ENCODE measurements around the gene ABCD4.

The ABCD4 gene

DNA sequence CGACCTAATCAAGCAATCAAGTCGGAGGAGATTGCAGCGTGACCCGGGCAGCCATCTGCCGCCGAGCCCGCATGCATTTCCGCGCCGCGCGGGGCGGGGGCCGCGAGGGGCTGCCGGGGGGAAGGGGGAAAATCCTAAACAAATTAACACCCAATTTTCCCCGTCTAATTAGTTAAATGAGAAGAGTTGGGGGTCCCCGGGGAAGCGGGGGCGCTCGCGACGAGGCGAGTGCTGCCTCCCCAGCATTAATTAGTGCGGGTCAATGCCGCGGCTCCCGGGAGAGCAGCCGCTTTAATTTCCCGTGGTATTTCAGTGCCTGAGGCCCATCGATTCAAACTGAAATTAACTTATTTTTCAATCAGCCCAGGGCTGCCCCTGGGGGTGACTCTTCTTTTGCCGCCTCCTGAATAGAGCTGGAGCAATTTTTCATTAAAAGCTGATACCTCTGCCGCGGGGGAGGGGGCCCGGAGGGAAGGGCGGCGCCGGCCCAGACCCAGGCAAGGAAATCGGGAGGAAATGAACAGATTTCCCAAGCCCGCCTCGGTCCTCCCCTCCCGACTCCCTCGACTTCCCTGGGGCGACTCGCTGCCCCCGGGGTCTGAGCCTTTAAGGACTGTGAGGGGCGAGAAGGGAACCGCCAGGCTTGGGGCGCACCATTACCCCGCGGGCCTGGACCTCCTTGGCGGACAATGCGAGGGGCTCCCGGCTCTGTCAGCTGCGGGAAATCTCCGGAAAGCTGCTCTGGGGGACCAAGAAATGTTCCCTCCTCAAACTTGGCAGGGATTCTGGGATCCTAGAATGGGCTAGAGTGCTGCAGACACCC lies 44.6 kb downstream of the ABCD4 start:
- no peak for DNase-seq

DNA sequence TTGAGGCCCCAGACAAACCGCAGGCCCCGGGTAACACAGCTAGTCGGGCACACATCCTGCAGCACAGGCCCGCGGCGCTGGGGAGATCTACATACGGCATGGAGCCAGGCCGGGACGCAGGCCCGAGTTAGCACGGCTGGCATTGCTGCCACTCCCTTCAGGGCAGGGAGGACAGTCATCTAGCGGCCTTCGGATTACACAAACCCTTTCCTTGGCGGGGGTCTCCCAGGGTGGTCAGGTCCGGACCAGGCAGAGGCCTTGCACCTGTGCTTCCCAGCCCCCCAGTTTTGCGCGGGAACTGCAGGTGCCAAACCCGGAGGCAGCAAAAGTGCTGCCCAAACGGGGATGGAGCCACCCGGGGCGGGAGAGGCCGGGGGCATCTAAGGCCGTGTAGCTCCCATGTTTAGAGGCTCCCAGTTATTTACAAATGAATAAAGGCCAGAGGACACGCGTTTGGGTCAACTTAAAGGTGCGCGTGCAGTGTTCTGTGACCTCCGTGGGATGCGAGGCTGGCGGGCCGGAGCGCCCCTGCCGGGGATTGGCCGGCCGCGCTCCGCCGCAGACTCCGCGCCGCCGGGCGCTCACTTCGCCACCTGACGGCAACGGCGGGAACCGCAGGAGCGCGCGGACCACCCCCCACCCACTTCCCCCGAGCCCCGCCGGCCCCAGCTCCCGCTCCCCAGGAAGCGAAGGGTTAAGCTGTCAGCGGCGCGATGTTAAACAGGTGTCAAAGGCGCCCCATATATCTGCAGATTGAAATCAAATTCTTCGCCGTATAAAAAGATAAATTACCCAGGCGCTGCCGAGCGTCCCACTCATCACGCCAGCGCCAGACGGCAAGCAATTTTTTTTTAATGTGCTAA lies 45.4 kb downstream of the ABCD4 start:
- DNase-seq, result peak; percentile 45 to 68

DNA sequence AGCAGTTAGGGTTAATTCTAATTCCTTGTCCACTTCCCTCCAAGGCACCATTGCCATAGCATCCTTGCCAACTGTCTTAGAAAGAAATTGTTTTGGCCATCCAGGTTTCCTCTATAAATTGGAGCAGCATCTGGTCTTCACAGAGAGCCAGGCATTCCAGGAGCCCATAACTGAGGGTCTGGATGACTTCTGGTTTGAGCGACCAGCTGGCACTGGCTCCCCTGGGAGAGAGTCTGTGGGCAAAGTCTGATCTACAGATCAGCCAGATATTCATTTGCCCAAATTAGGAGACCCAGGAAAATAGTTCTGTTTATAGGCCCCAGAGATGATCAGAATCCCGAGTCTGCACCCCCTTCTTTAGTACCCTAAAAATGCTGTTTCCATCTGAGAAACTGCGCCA lies 47.5 kb downstream of the ABCD4 start:
- no peak for DNase-seq

DNA sequence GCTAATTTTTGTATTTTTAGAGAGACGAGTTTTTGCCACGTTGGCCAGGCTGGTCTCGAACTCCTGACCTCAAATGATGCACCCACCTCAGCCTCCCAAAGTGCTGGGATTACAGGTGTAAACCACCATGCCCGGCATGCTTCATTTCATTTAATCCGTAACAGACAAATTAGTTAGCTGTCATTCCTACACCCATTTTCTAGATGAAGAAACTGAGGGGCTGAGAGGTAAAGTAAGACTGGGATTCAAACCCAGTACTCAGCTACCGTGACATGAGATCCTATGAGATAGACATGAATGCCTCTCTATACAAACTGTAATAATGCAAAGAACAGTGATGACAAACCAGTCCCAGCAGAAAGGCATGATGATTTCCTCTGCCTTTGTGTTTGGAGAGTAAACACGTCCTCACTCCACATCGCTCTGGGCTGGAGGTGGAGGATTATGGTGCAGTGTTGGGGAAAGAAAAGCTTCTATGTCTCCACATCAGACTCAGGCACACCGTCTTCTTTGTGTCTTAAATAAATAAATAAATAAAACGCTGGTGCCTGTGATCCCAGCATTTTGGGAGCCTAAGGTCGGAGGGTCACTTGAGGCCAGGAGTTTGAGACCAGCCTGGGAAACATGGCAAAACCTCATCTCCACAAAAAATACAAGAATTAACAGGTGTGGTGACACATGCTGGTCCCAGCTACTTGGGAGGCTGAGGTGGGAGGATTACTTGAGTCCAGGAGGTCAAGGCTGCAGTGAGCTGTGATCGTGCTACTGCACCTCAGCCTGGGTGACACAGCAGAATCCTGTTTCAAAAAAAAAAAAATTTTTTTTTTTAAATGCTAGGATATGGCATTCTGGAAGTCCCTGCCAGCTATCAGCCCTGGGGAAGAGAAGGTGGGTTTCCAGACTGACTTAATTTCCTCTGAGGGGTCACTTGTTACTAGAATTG lies 53.0 kb downstream of the ABCD4 start:
- no peak for DNase-seq

DNA sequence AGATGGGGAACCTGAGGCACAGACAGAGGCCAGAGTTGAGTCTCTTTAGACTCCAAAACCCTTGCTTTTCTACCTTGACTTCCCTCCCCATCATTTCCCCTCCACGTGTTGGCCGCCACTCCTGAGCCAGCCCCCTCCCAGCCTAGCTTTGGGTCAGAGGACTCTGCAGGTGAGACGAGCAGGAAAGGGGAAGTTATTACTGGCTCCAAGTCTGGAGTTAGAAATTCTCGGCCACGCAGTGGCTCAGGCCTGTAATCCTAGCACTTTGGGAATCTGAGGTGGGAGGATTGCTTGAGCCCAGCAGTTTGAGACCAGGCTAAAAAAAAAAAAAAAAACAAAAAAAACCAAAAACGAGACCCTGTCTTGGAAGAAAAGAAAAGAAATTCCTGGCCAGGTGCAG lies 54.7 kb downstream of the ABCD4 start:
- no peak for DNase-seq

DNA sequence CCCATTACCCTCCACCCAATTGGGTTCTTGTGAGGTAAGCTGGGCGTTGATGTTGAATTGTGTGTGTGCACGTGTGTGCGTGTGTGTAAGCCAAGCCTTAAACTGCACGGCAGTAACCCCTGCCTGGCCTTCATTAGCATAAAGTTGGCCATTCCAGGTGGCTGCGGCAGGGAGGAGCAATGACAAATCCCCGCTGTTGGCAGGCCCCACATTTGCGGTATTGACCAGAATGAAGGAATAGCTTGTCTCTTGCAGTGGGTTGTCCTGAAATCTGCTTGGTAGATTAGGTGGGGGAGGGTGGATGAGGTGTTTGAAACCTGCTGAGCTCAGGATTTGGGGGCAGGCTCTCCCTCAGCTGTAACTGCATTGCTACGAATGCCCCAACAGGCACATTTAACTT lies 56.2 kb downstream of the ABCD4 start:
- DNase-seq, result no peak

DNA sequence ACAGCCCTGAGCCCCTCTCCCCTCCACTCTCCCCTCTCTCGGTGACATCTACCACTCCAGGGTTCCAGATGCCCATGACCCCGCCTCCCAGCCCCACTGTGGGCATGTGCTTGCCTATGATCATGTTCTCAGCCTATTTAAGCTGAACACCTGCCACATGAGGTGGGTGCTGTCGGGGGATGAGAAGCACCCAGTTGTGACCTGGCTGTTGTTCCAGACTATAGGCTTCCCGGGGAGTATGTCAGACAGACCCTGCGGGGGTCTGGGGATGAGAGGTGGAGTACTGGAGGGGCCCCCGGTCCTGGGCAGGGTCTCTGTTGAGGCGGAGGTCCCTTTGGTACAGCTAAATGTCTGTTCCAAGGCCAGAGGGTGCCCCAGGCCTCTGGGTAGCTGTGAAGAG lies 57.4 kb downstream of the ABCD4 start:
- no peak for DNase-seq

DNA sequence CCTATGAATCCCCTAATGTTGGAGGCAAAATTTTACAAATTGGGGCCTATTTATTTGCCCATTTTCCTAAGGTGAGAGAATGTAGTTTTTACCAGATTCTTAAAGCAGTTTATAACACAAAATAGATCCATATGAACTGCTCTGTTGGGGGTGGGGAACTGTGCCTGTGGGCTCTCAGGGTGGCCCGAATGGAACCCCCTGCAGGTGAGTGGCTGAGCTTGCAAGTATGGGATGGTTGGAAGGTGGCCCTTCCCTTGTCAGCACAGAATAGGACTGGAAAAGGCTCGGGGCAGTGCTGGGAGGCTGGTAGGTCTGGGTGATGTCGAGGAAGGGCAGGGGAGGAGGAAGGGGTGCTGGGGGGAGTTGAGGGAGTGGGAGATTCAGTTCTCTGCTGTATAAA lies 58.6 kb downstream of the ABCD4 start:
- DNase-seq, result no peak

DNA sequence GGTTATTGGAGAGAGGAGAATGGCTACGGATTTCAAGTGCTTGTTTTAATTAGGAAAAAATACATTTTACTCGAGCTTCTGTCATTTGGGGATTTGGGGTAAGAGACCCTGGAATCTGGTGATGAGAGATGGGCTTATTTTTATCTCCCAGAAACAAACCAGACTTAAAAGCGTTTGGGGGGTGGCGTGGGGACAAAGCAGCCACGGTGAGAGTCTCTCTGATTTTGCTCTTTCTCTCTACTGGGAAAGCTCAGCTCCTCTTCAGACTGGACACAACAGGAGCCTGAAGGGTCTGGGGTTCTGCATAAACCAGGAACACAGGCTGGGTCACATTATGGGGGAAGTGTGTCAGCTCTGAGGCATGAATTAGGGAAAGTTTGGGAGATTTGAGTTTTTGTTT lies 59.7 kb downstream of the ABCD4 start:
- DNase-seq, result no peak

DNA sequence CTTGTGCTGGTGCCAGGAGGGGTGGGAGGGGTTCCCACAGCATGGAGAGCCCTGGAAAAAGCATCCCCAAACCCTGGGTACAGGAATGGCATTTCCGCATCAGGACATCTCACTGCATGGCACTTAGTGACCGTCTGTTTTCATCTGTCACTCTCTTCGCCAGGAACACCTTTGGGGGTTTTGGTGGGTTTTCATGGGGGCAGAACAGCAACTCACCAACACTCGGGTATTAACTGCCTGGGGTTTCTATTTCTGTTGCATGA lies 60.0 kb downstream of the ABCD4 start:
- no peak for DNase-seq

DNA sequence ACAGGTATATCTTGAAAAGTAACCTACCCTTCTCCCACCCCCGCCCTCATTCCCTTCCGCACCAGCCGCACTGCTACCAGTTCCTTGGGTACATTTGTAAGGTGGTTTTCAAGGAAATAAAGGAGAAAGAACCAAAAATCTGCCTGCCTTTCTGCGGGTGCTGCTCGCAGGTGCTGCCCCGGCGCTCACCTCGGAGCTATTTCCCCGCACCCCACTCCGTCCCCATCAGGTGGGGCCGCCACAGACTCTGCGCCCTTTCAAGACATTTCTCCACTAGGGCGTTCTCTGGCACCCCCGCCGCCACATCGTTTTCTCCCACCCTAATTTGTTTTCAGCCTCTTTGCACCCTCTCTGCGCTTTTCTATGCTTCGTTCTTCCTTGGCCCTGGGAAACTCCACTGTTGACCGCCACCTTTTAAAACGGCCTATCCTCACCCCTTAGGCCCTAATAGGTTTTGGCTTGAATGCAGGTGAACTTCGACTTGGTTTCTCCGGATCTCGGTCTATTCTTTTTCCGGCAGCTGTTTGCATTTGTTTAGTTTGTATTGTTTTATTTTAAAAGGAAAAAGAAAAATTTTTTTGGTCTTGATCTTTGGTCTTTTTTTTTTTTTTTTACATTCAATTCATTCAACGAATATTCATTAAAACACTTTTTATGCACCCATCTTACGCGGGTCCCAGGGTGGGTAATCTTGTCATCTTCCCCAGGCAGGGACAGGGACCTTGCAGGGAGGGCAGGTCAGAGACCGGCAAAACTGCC lies 60.5 kb downstream of the ABCD4 start:
- DNase-seq, result no peak

DNA sequence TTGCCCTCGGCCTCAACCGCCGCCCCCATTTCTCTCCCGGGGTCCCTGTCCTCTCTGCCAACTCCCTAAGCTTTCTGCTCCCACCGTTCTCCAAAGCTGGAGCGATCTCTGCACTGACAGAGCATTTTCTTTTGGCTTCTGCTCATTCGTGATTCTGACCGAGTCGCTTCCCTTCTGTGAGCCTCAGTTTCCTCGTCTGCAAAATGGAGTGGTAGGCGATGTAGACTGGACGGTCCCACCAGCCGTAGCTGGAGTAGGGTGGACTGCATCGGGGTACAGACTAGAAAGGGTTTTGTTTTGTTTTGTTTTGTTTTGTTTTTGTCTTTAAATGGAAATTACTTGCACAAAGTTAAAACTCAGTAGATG lies 61.1 kb downstream of the ABCD4 start:
- DNase-seq, result no peak

DNA sequence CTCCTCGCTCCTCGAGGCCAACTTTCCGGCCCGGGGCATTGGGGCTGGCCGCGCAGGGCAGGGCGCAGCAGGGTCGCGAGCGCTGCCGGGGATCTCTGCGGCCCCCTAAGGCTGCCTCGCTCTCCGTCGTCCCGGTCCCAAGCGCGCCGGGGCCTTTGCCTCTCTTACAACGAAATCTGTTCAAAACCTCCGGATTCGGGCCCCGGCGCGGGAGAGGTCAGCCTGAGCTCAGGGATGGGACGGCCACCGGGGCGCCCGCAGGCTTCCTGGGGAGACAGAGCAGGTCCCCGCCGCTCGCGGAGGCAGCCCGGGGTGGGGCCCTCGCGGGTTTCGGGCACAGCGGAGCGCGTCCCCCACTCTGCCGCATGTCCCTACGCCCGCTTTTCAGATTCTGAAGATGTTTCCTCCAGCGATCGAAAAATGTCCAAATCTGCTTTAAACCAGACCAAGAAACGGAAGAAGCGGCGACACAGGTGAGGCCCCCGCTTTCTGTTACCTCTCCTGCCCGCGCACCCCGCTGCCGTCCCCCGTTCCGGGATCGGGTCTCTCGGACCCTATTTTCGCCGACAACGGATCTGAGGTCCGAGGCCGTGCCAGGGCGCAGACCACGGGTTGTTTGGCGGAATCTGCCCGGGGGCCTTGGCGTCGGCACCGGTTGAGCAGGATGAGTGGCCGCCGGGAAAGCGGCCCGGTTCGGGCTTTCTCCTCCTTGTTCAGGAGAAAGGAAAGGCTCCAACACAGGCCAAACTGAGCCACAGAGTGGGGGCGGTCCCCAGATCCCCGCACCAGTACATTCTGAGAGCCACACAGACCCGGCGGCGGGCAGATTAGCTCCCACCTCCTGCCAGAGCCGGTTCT lies 61.7 kb downstream of the ABCD4 start:
- DNase-seq, result no peak

DNA sequence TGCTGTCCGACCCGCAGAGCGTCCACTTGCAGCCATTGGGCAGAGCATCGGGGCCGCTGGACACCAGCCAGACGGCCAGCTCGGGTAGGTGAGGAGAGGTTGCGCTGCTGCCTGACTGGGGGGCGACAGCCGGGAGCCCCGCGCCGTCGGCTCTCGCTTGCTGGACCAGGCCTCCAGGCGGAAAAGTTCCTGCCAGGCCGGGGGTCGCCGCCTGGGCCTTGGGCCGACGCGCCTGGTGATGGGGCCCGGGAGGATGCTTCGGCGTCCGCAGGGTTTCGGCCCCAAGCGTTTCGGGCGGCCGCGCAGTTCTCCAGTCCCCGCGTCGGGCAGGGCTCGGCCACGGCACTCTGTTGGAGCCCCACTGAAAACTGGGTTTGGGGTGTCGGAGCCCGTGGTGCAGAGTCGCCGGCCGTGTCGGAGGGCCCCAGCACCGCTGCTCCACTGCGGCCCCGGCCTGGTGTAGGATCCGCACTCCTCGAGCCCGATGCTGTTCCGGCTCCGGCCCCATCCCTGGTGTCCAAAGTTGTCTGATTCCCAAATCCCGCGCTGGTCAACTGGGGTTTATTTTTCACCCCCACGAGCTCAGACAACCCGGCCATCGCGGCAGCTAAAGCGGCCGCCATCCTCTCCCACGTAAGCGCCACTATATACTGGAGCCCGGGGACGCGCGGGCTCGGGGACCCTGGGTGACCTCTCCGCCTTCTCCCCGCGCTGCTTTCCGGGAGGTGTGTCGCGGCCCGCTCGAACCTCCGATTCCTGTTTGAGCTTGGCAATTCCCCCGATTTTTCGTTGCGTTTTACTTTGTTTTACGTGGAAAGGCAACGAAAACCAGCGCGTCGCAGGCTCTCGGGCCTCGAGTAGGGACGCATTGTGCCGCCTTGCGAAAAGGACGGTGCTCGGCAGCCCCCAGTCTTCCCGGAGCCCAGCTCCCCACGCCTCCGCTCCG lies 62.6 kb downstream of the ABCD4 start:
- DNase-seq, result no peak

DNA sequence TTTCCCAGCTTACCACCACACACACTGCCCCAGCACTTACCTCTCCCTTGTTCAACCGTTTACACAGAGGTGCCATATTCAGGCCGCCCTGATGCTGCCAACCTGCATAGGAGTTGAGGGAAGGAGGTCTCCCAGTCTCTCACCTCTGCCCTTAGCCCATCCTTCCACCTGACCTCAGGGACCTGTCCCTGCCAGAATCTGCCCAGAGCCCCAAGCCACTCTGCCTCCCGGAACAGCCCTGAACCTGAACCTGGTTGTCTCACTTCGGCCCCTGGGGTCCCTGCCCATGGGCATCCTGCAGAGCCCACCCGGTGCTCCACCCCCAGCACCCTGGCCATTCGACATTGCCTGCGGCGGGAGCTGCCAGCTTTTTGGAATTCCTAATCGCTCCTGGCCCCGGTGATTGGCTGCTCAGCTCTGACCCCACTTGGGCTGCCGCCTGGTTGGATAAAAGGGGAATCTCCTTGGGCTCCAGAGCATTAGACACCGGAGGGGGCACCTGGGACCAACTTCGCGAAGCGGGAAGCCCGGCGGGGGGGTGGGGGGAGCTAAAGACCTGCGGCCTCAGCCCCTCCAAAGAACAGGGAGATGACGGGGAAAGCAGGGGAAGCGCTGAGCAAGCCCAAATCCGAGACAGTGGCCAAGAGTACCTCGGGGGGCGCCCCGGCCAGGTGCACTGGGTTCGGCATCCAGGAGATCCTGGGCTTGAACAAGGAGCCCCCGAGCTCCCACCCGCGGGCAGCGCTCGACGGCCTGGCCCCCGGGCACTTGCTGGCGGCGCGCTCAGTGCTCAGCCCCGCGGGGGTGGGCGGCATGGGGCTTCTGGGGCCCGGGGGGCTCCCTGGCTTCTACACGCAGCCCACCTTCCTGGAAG lies 63.5 kb downstream of the ABCD4 start, which contains the start of gene VSX2:
Gene VSX2 (plus strand): TSS at position 476 of the 874 bp plus-strand sequence. CDS start 113 bp downstream, at position 589.
- DNase-seq, result no peak

DNA sequence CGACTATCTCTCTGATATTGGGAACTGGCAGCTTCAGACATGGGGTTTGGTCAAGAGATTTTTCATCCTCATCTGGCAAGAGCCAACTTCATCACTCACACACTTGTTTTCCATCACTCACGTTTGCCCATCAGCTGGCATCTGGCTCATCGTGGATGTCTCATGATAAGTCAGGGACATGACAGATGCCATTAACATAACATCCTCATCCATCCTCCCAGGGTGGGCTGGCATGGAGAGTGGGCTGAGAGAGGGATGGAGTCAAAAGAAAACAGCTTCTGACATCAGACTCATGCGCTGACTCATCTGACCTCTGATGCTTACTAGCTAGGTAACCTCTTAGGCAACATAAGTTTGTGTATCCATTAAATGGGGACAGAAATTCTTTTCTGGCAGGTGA lies 65.3 kb downstream of the ABCD4 start:
- DNase-seq, result no peak

All from stimulated activated CD4-positive, alpha-beta T cell treated with anti-CD3 and anti-CD28 coated beads, Interleukin-4, amount 100 ng/mL, for 4 hours (primary cell).